Measurements from ENCODE around the gene MCTP2.

The MCTP2 gene

GRCh38 chr15:94359716-94360115, 128.4 kb downstream of the MCTP2 start:
- DNase-seq: no peak

- no peak for DNase-seq
Measured at GRCh38 chr15:94360251-94360685, 128.9 kb downstream of the MCTP2 start.

DNA sequence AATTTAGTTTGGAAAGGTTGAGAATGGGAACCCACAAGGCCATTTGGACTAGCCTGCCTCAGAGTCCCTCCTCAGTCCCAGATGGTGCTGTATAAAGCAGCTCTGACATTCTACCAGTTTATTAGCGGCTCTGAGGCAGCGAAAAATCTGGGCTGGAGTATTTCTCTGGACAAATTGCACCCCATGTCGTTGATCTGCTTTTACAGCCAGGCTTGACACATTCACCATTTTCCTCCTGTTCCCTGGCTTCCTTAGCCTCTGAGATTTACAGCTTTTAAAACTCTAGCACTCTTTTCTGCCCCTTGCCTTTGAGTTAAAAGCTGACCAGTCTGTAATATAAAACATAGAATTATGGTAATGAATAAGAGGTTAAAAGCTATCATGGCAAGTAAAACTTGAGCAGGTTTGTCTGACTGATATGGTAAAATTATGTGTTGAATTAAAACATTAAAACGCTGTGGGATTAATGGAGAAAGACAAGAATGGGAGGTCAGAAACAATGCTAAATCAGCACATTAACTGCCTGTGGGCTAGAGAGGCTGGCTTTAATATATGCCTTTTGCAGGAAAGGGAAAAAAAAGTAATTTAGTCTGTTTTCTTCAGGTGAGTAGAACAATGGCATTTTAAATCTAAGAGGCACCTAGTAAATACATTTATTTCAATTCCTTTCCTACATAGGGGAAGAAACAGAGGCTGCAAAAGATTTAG, 131.2 kb downstream of the MCTP2 start:
- no peak for DNase-seq

DNA sequence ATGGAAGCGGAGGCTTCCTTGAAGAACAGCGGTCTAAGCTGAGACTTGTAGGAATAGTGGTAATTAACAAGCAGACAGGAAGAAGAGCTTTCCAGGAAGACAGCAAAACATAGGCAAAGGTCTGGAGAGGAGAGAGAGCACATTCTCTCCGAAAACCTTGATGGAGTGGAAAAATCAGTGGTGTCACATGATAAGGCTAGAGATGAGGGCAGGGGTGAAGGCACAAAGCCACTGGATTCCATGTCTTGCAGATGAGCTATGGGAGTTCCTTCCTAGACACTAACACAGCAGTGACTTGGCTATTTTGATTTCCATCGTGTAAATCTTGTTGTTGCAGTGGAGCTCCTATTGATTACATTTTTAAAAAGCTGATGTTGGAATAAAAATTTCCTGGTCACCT, 132.0 kb downstream of the MCTP2 start:
- DNase-seq: no peak

DNA sequence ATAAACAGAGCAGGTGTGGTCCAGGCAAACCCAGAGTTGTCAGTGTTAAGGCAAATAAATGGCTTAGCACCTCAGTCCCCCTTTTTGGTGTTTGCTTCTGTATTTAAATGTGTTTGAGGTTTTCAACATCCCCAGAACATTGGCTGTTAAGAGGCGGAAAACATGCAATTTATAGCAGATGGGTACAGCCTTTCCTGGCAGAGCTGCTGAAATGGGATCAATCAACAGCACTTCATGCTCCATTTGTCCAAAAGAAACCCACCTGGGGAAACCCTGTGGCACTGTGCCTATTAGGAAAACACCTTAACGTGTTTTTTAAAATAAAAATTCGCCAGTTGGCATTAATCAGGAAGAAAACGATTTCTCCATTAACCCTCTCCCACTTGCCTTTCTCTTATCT, 135.4 kb downstream of the MCTP2 start:
- no peak for DNase-seq

DNA sequence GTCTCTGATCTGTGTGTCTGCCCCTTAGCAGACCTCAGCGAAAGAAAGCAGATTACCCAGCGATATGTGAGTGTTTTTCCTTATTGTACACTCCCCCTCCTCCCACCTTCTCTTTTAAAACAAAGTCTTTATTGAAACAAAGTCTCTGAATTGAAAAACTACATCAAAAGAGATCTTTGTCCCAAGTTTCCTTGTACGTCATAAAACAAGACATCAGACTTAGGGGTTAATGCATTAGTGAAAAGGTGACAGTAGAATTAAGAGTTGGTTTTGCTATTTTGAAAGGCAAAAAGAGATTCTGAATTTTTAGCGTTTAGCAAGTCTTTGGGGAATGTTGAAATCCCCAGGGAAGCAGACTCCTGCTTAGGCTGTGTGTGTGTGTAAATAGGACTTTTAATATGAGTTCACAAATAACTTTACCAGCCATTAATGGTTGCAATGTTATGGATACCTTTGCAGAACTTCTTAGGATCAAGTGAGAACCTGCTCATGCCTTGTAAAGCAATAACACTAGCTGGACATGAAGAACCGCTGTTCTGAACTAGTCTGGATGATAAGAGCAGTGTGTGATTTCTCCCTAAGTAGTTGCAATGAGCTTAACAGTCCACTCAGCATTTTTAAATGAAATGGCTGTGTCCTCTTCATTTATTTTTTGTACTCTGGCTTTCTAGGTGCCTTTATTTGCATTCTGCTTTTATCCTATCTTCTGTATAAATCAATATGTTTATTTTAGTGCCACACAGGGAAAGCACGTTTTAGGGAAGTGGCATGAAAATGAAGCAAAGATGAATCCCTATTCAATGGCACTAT, 136.6 kb downstream of the MCTP2 start:
- DNase-seq: no peak

DNA sequence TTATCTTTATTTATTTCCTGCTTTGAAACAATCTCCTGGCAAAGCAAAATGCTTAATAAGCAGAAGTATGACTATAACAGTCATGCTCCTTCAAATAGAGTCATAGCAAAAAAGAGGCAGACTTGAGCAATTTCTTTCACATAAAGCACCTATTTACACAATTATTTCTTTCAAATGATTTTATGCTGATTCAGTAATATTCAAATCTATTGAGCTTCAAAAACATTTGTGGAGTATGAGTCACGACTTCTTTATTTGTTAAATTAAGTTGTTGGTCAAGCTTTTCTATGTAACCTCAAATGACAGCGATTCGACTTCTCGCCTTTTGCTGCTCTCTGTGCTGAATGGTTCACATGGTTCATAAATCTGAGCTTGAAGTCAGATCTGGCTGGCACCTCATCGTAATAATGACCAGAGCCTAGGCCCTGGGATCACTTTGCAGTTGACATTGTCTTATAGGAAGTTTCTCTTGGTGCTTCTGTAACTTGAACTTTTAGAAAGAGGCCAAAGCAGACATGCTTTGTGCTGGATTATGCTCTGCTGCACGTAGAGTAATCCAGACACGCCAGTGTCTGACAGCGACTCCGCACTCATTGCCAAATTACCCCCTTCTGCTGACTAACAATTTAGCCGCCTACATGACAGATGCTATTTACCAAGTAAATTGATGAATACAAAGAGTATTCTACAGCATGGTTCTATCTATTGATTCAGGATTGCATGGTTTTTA, 139.0 kb downstream of the MCTP2 start:
- DNase-seq: peak in 1 of 2 experiments; percentile 14

DNA sequence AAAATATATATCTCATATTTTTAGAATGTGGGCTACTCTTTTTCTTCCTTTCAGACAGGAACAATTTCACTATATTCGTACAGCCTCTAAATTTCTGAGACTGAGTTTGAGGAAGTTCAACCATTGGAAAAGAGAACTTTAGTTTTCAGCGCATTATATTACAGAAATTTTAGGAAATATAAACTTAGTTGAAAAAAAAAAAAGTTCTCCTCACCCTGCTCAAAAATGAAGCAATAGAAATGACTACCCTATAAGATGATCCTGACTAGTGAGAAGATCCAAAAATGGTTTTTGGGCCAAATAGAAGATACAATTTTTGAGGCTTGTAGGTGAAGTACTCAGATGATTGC, 139.6 kb downstream of the MCTP2 start:
- no peak for DNase-seq

- DNase-seq: no peak
Measured at GRCh38 chr15:94372821-94373220, 141.5 kb downstream of the MCTP2 start.

DNA sequence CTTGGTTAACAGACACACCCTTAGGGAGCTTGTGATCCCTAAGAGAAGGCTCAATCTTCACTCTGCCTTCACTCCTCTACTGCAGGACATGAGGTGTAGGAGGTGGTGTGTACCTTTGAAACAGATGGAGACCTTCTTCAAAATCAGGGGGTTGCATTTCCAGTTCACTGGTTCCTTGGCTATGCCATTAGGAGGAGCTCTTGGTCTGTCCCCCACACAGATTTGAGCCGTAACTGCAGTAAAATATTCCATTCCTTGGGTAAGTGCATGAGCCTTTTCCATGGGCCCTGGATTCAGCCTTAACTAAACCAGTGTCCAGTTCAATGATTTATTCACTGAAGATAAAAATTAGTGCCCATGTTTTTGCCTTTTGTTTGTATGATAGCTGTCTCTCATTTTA, 144.6 kb downstream of the MCTP2 start:
- no peak for DNase-seq

DNA sequence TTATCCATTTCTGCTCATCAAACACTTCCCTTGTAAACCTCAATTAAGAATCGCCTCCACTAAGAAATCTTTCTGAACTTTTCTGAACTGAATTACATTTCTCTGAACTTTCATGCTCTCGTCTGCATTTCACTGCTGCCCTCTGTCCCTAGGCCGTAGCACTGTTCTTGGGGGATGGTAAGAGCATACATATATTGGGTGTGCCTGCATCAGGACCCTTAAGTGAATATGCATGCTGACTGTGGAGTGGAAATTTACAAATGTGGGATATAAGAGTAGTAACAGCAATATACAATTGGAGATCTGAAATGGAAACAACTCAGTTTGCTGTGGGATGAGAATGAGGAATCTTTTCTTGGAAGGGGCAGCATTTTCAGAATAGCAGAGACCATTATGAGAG, 148.6 kb downstream of the MCTP2 start:
- DNase-seq: no peak

DNA sequence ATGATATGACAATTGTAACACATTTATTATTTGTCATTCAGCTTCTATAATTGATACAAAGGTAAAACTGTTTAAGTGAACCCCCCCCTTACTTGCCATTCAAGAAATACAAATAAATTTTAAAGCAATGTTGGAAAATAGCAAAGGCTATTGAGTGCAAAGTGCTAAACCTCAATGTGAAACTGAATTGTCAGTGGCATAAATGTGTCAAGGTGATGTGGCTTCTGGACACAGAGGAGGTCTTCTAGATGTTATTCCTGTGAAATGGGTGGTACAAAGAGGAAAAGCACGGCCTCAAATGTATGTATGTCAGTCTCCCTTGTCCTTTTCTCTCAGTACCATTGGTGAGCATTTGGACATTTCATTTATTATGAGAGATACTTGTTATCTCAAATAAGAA, 149.4 kb downstream of the MCTP2 start:
- no peak for DNase-seq

DNA sequence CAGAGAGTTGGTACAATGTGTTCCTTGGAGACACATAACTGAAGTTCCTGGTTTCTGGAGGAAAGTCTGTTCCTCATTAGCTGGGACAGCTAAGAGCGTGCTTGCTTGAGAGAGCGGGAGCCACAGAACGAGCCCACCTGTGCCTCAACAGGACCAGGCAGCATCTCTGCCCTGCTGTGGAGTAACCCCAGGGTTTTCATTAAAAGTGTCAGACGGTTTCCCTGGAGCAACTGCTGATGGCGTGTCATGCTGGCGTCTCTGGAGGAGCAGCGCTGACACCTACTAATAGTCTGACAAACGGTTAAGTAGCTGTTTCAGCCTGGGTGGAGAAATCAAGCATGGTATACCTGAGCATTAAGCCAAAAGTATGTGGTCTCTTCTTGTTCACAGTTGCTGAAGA, 150.0 kb downstream of the MCTP2 start:
- DNase-seq: no peak

GRCh38 chr15:94383041-94383440, 151.7 kb downstream of the MCTP2 start:
- DNase-seq: no peak

DNA sequence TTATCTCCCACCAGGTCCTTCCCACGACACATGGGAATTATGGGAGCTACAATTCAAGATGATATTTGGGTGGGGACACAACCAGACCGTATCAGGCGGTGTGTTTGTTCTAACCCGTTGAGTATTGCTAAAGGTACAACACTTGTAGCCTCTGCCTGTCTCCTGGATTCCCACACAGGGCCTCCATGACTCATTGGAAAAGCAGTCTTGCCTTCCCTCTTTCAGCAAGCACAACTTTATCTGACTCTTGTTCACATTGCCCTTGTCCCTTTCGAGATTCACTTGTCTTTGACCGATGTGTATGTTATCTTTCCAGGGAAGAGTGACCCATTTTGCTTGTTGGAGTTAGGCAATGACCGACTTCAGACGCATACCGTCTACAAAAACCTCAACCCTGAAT, 152.3 kb downstream of the MCTP2 start:
- DNase-seq: no peak

GRCh38 chr15:94385441-94385840, 154.1 kb downstream of the MCTP2 start:
- DNase-seq: no peak

DNA sequence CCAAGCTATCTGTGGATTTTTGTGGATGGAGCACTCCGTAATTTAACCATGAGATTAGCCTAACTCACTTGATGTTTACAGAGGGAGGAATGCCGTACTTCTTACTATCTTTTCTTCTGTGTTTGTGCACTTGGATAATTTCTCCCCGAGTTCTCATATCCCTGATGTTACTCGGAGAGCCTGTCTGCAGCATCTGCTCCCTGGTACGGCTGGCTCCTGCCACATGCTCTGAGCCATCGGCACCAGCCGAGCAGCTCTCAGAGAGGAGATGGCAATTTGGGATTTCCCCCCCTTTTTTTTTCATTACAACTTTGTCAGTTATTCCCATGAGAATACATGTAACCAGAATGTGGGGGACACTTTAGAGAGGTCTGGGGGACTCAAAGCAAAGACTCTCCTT, 155.0 kb downstream of the MCTP2 start:
- DNase-seq: no peak

DNA sequence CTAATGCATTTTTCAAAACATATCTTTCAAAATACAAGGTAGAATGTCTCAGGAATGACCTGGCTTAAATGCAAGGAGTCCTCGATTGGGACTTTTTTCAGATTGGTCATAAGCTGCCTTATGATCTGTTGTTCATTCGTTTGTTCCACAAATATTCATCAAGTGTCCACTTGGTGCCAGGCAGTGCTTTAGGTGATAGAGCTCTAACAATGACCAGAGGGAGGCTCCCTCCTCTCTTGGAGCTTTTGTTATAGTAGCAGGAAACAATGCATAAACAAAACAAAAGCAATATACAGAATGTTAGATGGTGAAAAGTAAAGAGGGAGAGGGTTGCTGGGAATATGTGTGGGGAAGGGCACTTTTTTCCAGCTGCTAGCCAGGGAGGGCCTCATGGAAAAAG, 156.1 kb downstream of the MCTP2 start:
- no peak for DNase-seq

- DNase-seq: no peak
Measured at GRCh38 chr15:94387849-94388441, 156.6 kb downstream of the MCTP2 start.

DNA sequence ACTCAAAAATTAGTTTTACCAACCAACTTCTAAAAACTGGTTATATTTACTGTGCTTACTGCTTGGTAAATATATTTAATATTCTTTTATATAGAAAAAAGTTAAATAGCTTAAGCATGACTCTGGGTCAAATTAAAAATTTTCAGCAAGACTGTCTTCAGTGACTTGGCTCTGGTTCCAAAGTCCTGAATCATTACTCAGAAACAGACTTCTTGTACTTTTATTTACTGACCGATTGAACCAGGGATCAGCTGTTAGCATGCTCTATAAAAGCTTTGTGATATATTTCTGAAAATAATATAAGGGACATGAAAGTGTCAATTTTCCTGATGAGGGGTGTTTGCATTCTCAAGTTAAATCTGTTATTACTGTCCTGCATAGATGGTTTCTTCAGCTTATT, 164.3 kb downstream of the MCTP2 start:
- no peak for DNase-seq

GRCh38 chr15:94397337-94397736, 166.0 kb downstream of the MCTP2 start:
- DNase-seq: no peak

- DNase-seq: no peak
Measured at GRCh38 chr15:94398001-94398400, 166.6 kb downstream of the MCTP2 start.

DNA sequence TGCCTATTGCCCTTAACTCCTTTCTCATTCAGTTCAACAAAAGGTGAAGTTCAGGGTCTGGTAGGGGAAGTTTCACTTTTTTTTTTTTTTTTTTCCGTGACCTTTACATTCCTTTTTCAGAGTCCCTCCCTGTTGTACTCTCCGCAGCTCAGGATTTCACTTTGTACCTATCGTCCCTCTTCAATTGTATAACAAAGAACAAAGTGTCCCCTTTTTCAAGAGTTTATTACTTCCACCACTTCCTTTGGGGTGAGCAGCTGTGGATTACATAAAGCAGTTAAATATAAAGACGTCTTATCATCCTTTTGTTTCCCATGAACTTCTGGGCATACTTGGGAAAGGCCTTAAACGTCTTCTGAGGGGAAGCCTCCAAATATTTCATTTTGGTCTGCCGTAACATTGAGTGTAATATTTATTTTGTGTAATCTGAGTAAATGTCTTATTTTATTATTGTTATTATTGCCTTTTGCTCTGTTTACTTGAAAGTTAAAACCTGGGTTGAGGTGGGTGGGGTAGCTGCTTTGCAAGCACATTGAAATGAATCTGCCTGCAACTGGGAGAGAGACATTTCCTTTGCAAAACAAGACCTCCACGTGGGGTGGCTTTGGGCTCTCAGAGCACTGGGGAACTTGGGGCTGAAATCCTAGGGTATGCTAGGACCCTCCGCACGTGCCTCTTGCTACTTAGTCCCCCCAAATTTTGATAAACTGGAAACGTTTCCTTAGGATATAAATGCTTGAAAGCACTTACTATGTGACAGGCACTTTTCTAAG, 169.4 kb downstream of the MCTP2 start:
- no peak for DNase-seq
